ENCODE measurements around the gene PRKCH. TPM values are rescaled to one million over a fixed set of nuclear protein-coding genes. Genes with fewer than 3 reads are reported as not detected.

Gene PRKCH
- total and polyA plus RNA-seq, 8 donors = 35.2 to 48.8 (median 43.1) TPM

DNA sequence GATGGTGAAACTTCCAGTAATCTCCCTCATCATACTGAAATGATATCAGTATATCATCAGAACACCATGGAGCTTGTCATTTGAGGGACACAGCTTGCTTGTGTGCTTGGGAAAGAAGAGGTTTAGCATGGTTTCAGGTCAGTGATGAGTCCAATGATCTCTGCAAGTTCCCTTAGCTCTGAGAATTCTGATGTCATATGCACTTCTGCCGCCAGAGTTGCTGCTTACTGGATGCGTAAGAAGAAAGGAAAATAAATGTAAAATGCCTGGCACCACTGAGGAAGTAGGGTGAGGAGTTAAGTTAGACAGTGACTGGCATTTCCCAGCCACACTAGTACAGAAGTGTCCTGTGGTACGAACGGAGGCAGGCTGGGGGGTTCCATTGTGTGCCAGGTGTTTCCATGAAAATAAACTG, 22.6 kb downstream of the PRKCH start:
- H3K27me3 ChIP-seq = no peaks in the 10 kb centered on the region
- ATAC-seq = peak; percentile 40
- TF ChIP-seq, protein P1, sequence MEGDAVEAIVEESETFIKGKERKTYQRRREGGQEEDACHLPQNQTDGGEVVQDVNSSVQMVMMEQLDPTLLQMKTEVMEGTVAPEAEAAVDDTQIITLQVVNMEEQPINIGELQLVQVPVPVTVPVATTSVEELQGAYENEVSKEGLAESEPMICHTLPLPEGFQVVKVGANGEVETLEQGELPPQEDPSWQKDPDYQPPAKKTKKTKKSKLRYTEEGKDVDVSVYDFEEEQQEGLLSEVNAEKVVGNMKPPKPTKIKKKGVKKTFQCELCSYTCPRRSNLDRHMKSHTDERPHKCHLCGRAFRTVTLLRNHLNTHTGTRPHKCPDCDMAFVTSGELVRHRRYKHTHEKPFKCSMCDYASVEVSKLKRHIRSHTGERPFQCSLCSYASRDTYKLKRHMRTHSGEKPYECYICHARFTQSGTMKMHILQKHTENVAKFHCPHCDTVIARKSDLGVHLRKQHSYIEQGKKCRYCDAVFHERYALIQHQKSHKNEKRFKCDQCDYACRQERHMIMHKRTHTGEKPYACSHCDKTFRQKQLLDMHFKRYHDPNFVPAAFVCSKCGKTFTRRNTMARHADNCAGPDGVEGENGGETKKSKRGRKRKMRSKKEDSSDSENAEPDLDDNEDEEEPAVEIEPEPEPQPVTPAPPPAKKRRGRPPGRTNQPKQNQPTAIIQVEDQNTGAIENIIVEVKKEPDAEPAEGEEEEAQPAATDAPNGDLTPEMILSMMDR (IDR thresholded peaks at IDR 0.05) = no peak
- intact Hi-C loops (cut with DNase I) = no loop called here
- H3K36me3 ChIP-seq = no peaks in the 10 kb centered on the region
- no peak for DNase-seq
- peaks cover 14 to 81% of the 10 kb centered on the region in 2 donors for H3K4me1 ChIP-seq
- H3K27ac ChIP-seq = peak overlapping the region; percentile 75 to 81
- no peaks in the 10 kb centered on the region for H3K9me3 ChIP-seq
- H3K4me3 ChIP-seq = peak overlapping the region in 1 of 2 donors; percentile 1

DNA sequence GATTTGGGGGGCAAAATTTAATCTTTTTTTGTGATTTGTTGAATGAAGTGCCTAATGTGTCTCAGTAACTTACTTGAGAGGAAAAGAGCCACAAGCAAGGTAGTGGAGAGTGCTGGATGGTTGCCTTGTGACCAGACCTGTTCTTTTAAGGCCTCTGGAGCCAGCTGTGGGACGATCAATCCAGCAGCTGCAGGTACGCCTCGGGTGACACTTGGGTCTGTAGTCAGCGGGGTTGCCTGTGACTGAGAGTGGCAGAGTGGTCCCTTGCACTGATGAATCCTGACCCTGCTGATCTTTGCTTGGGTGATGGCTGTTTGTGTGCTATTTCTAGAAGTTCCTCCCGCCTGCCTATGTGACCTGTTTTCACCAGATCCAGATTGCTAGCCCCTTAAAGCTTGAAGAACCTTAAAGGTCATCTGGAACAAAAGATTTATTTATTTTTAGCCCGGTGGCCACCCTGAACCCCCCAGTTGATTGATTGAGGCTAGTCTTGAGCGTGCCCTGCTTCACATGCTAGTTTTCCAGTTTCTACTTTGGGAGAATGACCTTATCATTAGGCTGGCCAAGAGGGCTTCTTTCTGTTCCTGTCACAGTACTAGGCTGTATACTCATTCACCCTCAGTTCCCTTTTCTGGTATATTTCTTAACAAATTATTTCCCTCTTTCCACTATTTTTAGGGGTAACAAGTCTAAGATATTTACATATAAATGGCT, 23.2 kb downstream of the PRKCH start:
- H3K27me3 ChIP-seq = no peaks in the 10 kb centered on the region
- ATAC-seq (peak; percentile 50), DNase-seq (no peak)
- intact Hi-C loops (cut with DNase I) = no loop called here
- H3K36me3 ChIP-seq = no peaks in the 10 kb centered on the region
- H3K9me3 ChIP-seq = no peaks in the 10 kb centered on the region
- peaks cover 14 to 79% of the 10 kb centered on the region in 2 donors for H3K4me1 ChIP-seq
- TF ChIP-seq, protein P1 (IDR thresholded peaks at IDR 0.05) = no peak
- peak overlapping the region; percentile 75 to 81 for H3K27ac ChIP-seq
- peak overlapping the region in 1 of 2 donors; percentile 1 for H3K4me3 ChIP-seq

DNA sequence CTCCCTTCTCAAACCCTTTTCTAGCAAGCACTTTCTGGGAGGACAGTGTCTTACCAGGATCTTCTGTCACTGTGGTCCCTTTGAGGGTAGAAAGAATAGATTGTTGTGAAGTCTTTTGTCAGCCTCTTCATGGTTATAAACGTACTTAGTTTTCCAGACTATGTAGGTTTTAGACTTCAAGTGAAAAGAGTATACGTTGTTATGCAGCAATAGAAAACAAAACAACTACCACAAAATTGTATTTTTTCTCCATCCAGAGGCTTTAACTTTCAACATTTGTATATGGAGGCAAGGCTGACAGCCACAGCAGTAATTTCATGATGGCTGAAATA, 23.7 kb downstream of the PRKCH start:
- TF ChIP-seq, protein P1 (IDR thresholded peaks at IDR 0.05) = no peak
- Histone ChIP-seq H3K36me3 (no peaks in the 10 kb centered on the region), H3K9me3 (no peaks in the 10 kb centered on the region), H3K27me3 (no peaks in the 10 kb centered on the region), H3K27ac (peak overlapping the region; percentile 75 to 81), H3K4me3 (no peak overlapping the region), H3K4me1 (peaks cover 14 to 80% of the 10 kb centered on the region in 2 donors)
- ATAC-seq (no peak), DNase-seq (no peak)
- intact Hi-C loops (cut with DNase I) = no loop called here

DNA sequence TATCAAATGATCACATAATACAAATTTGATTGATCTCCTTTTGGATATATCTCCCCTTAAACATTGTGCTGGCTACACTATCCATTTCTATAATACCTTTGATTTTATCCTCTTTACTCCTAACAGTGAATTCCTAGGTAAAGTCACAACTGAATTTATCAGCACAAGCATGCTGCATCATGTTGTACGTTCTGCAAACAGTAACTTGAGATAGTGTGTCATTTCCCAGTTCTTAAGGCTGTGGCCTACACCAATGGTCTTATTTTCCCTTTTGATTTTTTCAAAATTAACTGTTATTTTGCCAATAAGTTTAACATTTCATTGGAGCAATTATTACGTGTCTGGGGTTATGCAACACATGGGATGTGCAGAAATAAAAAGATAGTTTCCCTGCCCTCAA, 24.8 kb downstream of the PRKCH start:
- H3K4me1 ChIP-seq = peaks cover 14 to 86% of the 10 kb centered on the region in 2 donors
- peak overlapping the region in 1 of 2 donors; percentile 81 for H3K27ac ChIP-seq
- TF ChIP-seq, protein P1 (IDR thresholded peaks at IDR 0.05) = no peak
- H3K9me3 ChIP-seq = no peaks in the 10 kb centered on the region
- DNase-seq (no peak), ATAC-seq (no peak)
- intact Hi-C loops (cut with DNase I) = no loop called here
- no peak overlapping the region for H3K4me3 ChIP-seq
- no peaks in the 10 kb centered on the region for H3K27me3 ChIP-seq
- no peaks in the 10 kb centered on the region for H3K36me3 ChIP-seq

DNA sequence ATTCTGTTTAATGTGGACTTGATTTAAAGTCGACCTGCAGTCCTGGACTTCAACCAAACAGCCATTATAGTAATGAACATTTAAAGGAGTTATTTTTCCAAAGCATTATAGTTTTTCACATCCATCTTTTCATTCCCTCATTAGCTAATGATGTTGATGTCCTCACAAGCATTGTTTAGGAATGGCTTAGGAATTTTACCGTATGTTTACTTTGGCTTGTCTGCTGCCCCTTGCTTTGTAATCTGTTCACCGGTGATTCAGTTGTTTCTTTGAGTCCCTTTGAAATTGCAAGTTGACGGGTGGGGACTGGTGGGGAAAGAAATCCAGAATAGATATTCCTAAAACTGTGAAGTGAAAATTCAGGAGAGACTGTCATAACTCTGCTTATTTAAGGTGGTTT, 25.4 kb downstream of the PRKCH start:
- no peaks in the 10 kb centered on the region for H3K9me3 ChIP-seq
- H3K4me3 ChIP-seq = no peak overlapping the region
- H3K4me1 ChIP-seq = peaks cover 14 to 82% of the 10 kb centered on the region in 2 donors
- no peaks in the 10 kb centered on the region for H3K27me3 ChIP-seq
- ATAC-seq (no peak), DNase-seq (no peak)
- H3K27ac ChIP-seq = peak overlapping the region in 1 of 2 donors; percentile 24
- intact Hi-C loops (cut with DNase I) = no loop called here
- H3K36me3 ChIP-seq = no peaks in the 10 kb centered on the region
- TF ChIP-seq, protein P1 (IDR thresholded peaks at IDR 0.05) = no peak
